ENCODE results near the gene ZBTB46.
"Not testable (repeated sequence)": the region's sequence is repeated elsewhere in the genome, so short reads cannot be mapped to it uniquely, and the experiment has no call there.

The ZBTB46 gene

DNA sequence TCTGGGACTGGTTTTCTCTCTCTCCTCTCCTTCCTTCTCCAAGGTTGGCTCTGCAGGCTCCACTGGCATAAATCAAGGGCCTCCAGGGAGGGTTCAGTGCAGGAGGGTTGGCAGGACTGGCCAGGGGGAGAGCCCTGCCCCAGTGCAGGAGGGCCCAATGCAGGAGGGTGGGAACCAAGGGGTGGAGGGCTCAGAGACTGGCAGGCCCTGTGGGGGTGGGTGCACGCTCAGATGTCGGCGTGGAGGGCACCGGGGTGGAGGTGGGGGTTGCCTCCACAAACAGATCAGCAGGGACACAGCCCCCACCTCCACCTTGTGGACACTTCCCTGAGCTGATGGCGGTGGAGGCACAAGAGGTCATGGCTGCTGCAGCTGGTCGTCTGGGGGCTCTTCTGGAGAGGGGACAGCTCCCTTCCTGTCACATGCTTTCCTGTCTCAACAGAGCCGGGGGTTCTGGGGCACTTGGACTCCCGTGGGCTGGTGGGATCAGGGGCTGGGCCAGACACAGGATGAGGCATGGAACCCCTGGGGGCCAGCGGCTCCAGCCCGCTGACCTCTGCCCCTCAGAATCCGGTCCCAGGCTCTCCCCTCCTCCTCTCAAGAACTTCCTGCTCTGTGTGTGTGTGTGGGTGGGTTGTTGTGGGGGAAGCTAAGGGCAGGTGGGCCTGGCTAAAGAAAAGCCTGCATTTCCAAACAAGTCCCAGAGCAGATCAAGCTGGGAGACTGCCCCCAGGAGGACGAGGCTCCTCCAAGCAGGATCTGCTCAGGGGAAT lies 27.5 kb upstream of the ZBTB46 start:
- no peak for DNase-seq (ENCODE audit: low read depth)

DNA sequence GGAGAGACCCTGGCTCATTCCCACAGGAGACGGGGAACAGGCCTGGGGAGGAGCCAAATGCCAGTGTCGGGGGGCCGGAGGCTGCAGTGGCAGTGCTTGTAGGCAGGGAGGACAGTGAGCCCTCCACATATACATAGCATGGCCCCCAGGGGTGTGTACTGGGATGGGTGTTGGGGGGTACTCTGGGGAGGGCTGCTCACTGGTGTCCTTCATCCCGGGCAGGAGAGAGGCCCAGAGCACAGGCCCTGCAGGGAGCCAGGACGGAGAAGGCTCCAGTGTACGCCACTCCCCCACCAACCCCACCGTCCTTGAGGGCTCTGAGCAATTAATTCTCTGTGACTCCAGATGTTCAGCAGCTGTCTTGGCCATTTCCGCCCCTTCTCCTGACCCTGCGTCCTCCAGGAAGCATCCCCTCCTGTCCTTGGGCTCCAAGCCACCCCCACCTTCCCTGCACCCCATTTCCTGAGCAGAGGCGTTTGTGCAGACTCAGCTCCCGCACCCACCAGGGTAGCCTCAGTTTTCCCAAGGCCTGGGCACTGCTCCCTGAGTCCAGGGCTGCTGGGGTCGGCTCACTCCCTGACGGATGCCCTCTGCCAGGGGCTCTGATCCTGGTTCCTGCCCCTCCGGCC lies 26.8 kb upstream of the ZBTB46 start:
- no peak for DNase-seq (ENCODE audit: low read depth)

DNA sequence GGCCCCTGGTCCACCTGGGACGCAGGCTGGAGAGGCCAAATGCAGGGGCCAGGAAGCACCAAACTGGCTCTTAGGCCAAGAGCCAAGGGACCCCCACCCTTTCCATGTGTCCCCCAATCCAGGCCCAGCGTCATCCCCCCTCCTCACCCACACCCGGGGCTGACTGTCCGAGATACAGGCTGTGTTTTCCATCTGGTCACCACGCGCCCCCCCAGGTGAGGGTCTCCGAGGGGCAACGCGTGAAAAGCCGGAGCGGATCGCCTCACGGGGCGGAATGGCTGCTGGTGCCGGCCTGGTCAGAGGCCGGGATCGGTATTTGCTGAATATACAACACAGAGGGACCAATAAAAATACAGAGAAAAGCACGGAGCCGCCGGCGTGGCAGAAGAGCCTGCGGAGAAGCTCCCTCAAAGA lies 25.0 kb upstream of the ZBTB46 start:
- DNase-seq (ENCODE audit: low read depth): no peak

DNA sequence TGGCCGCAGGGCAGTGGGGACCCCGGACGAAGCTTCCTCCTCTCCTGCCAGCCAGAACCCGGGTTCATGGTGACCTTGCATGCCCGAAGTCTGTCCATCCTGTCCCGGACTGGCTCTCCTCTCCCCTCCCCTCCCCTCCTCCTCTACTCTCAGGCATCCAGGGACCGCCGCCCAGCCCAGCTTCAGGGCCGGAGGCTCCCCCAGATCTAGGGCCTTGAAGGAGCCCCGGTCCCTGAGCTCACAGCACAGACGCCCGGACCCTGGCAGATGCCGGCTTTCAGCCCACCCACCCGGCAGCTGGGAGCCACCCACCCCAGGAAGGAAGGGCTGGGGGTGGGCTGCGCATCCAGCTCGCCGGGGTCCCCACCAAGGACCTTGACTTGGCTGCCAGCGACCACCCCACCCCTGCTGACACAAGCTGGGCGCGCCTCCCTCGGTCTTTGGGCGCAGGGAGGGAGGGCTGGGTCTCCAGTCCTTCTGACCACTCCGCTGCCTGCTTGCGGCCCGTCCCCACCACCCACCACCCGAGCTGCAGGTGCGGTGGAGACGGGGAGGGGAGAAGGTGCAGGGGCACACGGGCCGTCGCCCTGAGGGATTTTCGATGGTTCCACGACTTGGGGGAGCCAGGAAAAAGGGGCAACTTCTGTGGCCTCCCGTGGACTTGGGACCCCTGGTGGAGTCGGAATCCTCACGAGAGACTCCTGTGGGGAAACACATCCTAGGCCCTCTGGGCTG lies 24.5 kb upstream of the ZBTB46 start:
- no peak for DNase-seq (ENCODE audit: low read depth)

DNA sequence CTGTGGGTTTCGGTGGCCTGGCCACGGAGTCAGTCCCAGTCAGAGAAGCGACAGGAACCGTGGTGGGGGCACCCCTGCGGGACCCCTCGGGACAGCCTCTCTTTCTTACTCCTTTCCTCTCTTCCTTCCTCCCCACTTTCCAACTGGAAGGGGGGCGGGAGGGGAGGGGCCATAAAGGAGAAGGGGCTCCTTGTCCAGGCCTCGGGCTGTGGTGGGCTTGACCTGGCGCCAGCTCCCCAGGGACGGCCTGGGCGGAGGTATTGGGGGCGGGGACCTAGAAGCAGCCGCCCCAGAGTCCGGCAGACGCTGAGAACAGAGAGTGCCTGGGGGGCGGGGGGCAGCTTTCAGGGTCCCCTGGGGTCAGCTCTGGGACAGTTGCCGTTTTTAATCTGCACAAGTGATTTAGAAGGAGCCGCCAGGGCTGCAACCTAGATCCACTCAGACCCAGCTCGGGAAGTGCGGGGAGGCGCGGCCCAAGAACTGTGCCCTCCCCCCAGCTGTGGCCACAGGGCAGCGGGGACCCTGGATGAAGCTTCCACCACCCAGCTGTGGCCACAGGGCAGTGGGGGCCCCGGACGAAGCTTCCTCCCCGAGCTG lies 23.8 kb upstream of the ZBTB46 start:
- no peak for DNase-seq (ENCODE audit: low read depth)

DNA sequence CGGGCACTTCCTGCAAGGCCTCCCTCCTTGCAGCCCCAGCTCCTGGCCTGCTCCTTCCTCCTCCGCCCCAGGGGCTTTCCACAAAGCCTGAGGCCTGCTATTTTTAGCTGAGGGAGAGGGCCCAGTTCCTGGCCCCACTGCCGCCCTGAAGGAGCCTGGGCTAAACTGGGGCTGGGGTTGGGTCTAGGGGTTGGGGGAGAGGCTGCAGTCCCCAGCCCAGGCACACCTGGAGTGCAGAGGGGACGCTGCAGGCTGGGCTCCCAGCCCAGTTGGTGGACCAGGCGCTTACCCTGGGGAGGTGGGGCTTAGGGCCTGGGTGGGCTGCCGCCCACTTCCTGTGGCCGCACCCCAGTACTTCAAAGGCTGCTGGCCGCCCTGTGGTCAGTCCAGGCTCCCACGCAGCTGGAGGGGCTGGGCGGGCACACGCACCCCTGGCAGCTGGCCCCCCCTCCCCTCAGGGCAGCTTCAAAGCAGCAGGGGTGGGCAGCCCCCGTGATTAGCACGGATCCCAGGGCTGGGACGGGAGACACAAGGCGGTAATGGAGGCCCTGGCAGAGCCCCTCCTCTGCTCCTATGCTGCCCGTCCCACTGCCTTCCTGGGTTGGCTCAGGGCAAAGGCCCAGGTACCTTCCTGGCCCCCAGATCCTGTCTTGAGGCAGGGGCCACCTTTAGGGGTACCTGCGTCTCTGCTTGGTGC lies 23.2 kb upstream of the ZBTB46 start:
- no peak for DNase-seq (ENCODE audit: low read depth)

DNA sequence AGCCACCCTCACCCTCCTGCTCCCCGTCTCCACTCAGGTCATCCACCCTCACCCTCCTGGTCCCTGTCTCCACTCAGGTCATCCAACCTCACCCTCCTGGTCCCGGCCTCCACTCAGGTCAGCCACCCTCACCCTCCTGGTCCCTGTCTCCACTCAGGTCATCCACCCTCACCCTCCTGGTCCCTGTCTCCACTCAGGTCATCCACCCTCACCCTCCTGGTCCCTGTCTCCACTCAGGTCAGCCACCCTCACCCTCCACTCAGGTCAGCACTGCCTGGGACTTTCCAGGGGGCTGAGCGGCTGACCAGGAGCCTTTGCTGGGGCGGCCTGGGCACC lies 22.6 kb upstream of the ZBTB46 start:
- DNase-seq (ENCODE audit: low read depth): not testable (repeated sequence)

DNA sequence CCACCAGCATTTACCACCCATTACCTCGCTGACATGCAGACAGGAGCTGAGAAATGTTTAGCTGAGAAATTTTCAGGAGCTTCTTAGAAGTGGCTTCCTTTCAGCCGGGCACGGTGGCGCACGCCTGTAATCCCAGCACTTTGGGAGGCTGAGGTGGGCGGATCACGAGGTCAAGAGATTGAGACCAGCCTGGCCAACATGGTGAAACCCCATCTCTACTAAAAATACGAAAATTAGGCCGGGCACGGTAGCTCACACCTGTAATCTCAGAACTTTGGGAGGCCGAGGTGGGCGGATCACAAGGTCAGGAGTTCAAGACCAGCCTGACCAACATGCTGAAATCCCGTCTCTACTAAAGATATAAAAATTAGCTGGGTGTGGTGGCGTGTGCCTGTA lies 20.5 kb upstream of the ZBTB46 start:
- DNase-seq (ENCODE audit: low read depth): not testable (repeated sequence)

DNA sequence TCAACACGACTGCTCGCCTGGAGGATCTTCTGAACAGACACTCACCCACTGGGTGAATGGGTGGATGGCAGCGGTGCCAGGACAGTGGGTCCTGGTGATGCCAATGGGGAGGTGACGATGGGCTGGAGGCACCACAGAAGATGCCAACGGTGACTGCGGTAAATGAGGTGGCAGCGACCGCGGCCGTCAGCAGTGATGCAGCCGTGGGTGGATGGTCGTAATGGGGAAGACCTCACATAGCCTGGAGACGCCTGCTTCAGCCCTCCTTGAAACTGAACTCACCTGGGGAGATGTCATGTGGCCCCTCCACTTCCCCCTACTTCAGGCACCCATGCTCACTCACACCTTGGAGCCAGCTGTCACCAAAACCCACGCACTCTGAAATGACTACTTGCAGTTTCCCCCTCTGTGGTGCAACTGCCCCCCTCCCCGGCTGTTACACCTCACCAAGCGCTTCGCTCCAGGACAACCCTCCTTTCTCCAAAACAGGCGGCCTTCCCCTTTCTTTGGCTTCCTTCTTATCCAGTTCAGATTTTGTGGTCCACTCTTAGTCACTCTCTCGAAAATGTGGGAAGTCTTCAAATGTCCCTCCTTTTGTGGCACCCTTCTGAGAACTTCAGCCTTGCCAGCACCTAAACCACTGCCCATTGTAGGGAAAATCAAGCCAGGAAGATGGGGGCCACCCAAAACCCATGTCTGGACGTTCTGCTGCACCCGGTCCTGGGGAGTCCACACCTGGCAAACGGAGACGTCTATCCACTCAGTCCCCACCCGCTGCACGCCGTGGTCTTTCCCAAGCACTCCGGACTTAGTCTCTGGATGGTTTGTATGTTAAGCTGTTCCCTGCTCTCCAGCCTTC lies 19.9 kb upstream of the ZBTB46 start:
- DNase-seq (ENCODE audit: low read depth): no peak

DNA sequence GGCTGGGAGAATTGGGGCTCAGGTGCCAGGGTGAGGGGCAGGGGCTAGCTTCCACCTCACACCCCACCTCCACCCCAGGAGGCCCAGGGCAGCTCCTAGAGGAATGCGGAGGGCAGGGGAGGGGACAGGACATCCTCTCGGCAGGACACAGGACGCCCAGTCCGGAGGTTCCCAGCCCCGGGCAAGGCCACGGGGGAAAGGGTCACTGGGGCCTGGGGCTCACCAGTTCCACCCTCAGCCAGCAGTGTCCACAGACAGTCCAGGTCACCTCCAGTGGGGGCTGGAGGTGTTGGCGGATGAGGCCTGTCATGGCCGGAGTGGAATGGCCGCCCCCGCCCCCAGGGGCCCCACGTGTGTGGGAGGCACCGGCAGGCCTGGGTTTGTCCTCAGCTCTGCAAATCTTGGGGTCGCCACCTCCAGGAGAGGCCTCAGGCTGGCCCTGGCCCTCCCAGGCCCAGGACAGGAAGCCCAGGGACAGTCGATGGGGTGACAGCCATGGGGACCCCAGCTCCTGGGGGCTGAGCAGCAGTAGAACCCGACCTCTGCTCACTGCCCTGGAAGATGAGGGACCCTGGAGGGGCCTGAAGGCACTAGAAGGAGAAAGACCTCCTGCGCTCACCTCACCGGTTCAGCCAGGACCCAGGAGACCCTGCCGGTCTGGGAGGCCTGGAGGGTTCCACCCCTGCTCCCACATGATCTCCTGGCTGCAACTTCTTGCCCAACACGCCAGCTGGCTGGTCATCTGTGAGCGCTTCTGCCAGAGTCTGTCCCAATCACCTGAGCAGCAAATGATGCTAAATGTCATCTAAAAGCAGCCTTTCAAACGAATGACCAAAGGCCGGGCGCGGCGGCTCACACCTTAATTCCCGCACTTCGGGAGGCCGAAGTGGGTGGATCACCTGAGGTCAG lies 17.2 kb upstream of the ZBTB46 start:
- DNase-seq (ENCODE audit: low read depth): no peak

DNA sequence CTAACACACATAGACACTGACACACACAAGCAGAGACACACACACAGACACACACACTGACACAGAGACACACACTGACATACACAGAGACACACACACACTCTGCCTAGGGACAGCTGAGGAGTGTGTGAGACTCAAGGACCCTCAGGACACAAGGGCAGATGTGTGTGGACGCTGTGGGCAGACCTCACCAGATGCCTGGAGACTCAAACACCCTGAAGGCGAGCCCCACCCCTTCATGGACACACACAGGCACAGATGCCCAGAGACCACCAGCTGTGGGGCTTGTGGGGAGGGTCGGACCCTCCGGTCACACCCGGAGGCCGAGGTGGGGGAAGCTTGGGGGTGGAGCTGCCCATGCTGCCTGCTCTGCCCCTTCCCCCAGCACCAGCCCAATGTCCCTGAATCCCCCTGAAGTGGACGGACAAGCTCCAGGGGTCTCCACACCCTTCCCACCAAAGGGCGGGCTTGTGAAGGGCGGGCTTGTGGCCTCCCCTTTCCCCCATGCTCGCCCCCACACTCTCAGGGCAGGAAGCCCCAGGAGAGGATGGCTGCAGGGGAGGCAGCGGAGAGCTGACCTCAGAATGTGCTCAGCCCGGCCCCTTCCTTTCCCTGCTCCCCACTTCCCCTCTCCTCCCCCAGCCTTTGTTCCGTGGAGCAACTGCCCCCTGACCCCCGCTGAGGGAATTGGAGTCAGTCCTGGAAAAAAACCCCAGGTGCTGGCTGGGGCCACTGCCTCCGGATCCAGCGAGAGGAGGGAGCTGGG lies 16.4 kb upstream of the ZBTB46 start:
- no peak for DNase-seq (ENCODE audit: low read depth)

DNA sequence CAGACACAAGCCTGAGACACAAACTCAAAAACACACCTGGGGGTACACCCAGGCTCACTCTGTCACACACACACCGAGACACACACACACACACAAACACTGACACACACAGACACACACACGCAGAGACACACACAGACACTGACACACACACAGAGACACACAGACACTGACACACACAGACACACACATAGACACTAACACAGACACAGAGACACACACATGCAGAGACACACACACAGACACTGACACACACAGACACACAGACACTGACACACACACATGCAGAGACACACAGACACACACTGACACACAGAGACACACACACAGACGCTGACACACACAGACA lies 15.8 kb upstream of the ZBTB46 start:
- no peak for DNase-seq (ENCODE audit: low read depth)

DNA sequence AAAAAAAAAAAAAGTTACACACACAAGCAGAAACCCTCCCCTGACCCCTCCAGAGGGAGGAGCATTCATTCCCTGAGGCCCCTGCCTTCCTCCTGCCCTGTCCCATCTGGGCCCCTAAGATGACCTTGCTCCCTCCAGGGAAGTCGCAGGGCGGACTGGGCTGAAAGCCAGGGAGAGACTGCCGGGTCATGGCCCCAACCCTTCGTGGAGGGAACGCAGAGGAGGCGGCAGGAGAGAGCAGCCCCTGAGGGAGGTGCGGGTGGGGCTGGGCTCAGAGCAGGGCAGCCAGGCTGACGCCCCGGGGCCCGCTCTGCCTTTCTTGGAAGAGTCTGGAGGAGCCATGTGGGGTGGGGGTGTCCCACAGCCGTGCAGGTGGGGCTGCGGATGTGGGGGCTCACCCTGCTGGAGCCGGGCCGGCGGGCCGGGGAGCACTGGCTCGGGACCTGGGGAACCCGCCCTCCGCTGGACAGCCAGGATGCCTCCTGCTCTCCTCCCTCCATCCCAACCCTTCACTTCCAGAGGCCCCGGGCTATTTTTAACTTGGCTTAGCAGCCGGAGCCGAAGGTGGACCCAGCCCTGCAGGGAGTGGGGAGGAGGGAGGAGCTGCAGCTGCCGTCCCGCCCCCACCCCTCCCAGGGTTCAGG lies 15.2 kb upstream of the ZBTB46 start:
- no peak for DNase-seq (ENCODE audit: low read depth)

DNA sequence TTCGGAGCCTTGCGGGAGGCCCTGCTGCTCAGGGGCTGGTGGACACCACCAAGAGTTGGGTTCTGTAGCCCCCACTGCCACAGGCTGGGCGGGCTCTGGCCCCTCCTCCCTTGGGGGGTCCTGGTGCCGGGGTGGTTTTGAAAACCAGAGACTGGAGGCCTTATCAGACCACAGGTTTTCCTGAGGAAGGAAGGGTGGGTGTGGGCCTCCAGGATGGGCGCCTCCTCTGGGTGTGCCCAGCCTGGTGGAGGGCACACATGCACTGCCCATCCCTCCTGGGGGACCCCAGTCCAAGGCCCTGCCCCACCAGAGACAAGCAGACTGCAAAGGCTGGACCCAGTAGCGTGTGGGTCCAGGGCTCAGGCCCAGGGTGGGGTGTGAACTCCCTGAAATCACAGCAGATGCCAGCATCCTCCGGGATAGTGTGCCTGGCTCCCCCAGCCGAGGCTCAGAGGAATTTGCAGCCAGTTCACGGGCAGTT lies 13.5 kb upstream of the ZBTB46 start:
- no peak for DNase-seq (ENCODE audit: low read depth)

DNA sequence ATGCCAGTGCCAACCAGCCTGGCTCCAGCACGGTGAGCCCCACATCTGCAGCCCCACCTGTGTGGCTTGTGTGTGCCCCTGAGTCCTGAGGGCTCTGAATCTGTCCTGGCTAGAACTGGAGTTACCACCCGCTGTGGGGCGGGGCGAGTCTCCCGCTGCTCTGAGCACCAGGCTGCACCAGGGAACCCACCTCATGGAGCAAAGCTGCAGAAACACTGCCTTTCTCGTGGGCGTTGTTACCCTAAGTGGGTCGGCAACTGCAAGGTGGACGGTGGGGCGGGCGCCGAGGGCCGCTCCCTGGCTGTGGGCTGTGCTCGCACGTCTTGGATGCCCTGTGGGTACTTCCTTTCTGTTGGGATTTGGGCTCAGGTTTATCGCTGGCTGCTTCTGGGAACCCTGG lies 12.7 kb upstream of the ZBTB46 start:
- DNase-seq (ENCODE audit: low read depth): no peak

DNA sequence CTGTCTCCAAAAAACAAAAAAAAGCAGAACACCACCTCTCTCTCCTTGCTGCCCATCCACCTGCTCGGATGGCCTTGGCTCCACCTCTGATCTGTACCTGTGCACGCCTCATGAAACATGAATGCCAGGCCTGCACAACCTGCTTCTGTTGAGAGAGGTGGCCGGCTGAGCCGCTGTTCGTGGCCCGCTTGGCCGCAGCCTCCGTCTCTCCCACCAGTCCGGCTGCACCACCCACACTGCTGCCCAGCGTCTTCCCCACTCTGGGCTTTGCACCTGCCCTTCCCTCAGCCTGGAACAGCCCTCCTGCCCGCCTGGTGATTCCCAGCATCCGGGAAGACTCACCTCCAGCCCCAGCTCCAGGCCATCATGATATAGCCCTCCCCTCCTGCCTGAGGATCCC lies 12.2 kb upstream of the ZBTB46 start:
- DNase-seq (ENCODE audit: low read depth): no peak

DNA sequence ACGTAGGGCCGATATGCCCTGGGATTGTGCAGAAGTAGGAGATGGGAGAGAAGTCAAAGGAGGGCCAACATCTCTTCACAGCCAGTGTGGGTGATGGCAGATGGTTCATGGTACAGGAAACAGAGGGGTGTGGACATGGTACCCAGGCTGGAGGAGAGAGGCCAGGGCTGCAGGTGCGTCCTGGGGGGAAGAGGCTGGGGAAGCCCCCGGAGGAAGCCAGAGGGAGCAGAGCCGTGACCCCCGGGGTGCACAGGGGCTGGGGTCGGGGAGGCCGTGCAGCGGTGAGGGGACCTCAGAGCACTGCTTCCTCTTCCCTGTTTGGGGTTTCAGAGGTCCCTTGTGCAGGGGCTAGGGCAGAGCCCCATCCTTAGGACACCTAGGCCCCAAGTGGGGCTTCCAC lies 11.2 kb upstream of the ZBTB46 start:
- DNase-seq (ENCODE audit: low read depth): no peak

DNA sequence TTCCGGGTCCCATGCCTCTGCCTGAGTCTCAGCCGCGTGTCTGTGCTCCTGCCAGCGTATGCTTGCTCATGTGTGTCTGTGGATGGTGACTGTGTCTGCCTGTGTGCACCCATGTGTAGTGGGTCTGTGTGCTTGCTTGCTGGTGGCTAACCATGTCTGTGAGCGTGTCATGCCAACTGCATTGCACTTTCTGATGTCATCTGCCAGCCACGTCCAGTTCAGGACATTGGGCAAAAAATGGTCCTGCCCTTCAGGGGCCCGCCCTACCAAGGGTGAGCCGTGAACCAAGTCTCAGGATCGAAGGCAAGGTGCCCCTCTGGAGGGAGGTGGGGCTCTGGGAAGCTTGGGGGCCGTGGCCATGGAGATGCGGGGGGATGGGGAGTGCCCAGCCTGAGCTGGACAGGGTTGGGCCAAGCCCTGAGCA lies 9.4 kb upstream of the ZBTB46 start:
- DNase-seq (ENCODE audit: low read depth): no peak

DNA sequence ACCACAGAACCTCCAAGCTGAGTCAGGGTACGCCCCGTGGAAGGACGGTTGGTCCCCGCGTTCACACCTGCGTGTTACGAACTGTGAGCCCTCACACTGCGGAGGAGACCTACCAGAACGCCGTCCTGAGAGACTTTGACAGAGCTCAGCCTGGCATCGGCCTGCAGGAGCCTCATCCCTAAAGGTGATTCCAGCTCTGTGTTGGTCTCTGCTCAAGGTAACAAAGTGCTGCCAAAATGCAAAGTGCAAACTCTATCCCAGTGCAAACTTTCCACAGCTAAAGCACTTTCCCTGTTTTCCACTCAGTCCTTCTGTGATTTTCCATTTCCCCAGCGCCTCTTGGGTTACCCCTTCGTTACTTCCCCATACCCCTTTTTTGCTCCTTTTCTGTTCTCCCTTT lies 8.6 kb upstream of the ZBTB46 start:
- no peak for DNase-seq (ENCODE audit: low read depth)

Data from activated T-helper 1 cell treated with Interleukin-2 at 50 U/mL for 16 hours (primary cell).